Effector memory CD8-positive, alpha-beta T cell (primary cell): Measurements from ENCODE around the gene ACTR3C.
"Not testable (repeated sequence)": the region's sequence is repeated elsewhere in the genome, so short reads cannot be mapped to it uniquely, and the experiment has no call there.

Experiments
- ATAC-seq: fragments of 150-1000 bp; cut with Tn5 transposase; replicated peaks from 2 replicates; pipeline ENCODE4 v1.10.0; 2021; ENCODE audit warnings: mild to moderate bottlenecking, moderate library complexity
- DNase-seq, 3 experiments: peaks; one replicate each; pipeline ENCODE4 v3.0.0; 2021
- H3K27ac Mint-ChIP-seq, 2 donors: one replicate each; pipeline ENCODE4 v1.8.0; 2022; ENCODE audit warnings: mild to moderate bottlenecking in 2 of 2, mixed read lengths in 2 of 2, moderate library complexity in 2 of 2
- H3K27me3 Mint-ChIP-seq, 2 donors: one replicate each; pipeline ENCODE4 v1.8.0; 2022; ENCODE audit warnings: mixed read lengths in 2 of 2
- H3K36me3 Mint-ChIP-seq: one replicate; pipeline ENCODE4 v1.8.0; 2022; ENCODE audit warnings: mild to moderate bottlenecking, moderate library complexity, mixed read lengths; ENCODE audit not compliant: insufficient read depth
- H3K4me1 Mint-ChIP-seq, 2 donors: one replicate each; pipeline ENCODE4 v1.8.0; 2022; ENCODE audit warnings: low read depth in 2 of 2, mixed read lengths in 2 of 2
- H3K4me3 Mint-ChIP-seq, 2 donors: one replicate each; pipeline ENCODE4 v1.8.0; 2022; ENCODE audit warnings: mild to moderate bottlenecking in 2 of 2, mixed read lengths in 2 of 2, moderate library complexity in 2 of 2
- H3K9me3 Mint-ChIP-seq, 2 donors: one replicate each; pipeline ENCODE4 v1.8.0; 2022; ENCODE audit warnings: mixed read lengths in 2 of 2

ACTR3C gene

DNA sequence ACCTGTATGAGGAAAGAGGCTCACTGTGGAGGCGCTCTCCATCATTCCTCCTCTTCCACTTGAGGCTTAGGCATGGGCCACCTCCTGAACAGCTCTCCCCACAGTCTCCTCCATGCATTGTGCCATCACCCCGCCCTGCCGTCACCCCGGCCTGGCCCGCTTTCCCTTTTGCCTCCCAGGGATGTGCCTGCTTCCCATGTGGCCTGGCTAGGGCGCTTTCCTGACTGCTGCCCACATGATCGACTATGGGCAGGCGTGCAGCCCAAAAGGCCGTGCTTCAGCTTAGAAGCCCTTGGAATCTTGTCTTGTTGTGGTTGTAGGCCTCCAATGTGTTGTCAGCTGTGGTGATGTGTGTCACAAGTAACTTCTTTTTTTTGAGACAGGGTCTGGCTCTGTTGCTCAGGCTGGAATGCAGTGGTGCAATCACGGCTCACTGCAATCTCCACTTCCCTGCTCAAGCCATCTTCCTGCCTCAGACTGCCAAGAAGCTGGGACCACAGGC, 1.8 kb upstream of the ACTR3C start:
- peak overlapping the region; percentile 97 for H3K27ac Mint-ChIP-seq
- ATAC-seq (no peak), DNase-seq (no peak)
- peaks cover 37 to 49% of the 10 kb centered on the region in 2 donors for H3K4me1 Mint-ChIP-seq
- H3K4me3 Mint-ChIP-seq: peak overlapping the region; percentile 96
- peaks cover 4% of the 10 kb centered on the region for H3K36me3 Mint-ChIP-seq
- H3K27me3 Mint-ChIP-seq: no peaks in the 10 kb centered on the region
- no peaks in the 10 kb centered on the region for H3K9me3 Mint-ChIP-seq

DNA sequence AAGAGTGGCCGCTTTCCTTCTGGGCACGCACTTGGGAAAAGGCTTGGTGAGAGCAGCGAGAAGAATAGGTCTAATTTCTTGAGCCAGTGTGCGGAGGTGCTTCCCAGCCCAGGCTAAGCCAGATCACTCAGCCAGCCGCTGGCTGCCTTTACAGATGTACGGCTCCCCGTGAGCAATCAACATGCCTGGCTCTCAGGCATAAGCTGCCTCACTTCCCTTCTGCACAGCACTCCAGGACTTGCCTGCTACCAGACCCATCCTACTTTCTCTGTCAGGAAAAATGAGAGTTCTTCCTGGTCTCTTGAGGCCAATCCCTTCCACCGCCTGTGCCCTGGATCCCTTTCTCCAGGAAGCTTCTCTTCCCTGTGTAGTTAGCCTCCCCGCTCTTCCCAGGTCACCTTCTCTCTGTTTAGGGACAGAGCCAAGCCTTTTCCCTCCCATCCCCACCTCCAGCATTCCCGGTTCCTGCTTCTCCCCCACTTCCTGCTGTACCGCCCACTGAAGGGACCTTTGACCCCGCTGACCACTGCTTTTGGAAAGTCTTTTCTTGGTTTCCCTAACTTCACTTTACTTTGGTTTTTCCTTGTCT, 1.1 kb upstream of the ACTR3C start:
- ATAC-seq: no peak
- H3K9me3 Mint-ChIP-seq: no peaks in the 10 kb centered on the region
- peak overlapping the region; percentile 96 for H3K4me3 Mint-ChIP-seq
- peak overlapping the region; percentile 97 for H3K27ac Mint-ChIP-seq
- no peak for DNase-seq
- peaks cover 37 to 49% of the 10 kb centered on the region in 2 donors for H3K4me1 Mint-ChIP-seq
- no peaks in the 10 kb centered on the region for H3K27me3 Mint-ChIP-seq
- peaks cover 4% of the 10 kb centered on the region for H3K36me3 Mint-ChIP-seq

- peak in 1 of 3 experiments; percentile 12 for DNase-seq
- peaks cover 4% of the 10 kb centered on the region for H3K36me3 Mint-ChIP-seq
- ATAC-seq: peak; percentile 34
- no peaks in the 10 kb centered on the region for H3K27me3 Mint-ChIP-seq
- peak overlapping the region; percentile 96 for H3K4me3 Mint-ChIP-seq
- no peaks in the 10 kb centered on the region for H3K9me3 Mint-ChIP-seq
- peaks cover 37 to 47% of the 10 kb centered on the region in 2 donors for H3K4me1 Mint-ChIP-seq
- peak overlapping the region; percentile 97 for H3K27ac Mint-ChIP-seq
Measured at GRCh38 chr7:150323682-150324372, 482 bp upstream of the ACTR3C start.

- DNase-seq: peak; percentile 17 to 32 (median 19)
- ATAC-seq: peak; percentile 68
- H3K4me3 Mint-ChIP-seq: peak overlapping the region; percentile 96
- peak overlapping the region; percentile 97 for H3K27ac Mint-ChIP-seq
- no peaks in the 10 kb centered on the region for H3K36me3 Mint-ChIP-seq
- peaks cover 37 to 50% of the 10 kb centered on the region in 2 donors for H3K4me1 Mint-ChIP-seq
- H3K9me3 Mint-ChIP-seq: no peaks in the 10 kb centered on the region
- H3K27me3 Mint-ChIP-seq: no peaks in the 10 kb centered on the region
Measured at GRCh38 chr7:150322114-150322832, 1.1 kb downstream of the ACTR3C start.

DNA sequence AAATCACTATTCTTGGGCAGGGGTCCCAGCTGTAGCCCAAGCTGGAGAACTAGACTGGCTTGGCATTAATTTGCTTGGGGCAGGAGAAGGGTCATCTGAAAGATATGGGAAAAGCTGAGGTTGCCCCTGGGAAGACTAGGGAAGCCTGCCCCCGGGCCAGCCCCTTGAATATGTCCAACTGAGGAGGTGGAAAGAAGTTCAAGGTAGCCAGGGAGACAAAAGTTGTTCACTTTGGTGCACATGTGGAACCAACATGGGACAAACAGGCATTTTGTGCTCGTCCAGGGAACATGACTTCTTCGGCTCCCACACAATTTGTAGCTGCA, 1.6 kb downstream of the ACTR3C start:
- peaks cover 37 to 50% of the 10 kb centered on the region in 2 donors for H3K4me1 Mint-ChIP-seq
- H3K36me3 Mint-ChIP-seq: no peaks in the 10 kb centered on the region
- no peak for ATAC-seq

GRCh38 chr7:150317748-150318444, 5.4 kb downstream of the ACTR3C start:
- no peak for DNase-seq
- Mint-ChIP-seq H3K27ac (peak overlapping the region in 1 of 2 donors; percentile 64), H3K4me1 (peaks cover 20 to 22% of the 10 kb centered on the region in 2 donors)

More for the DNA sequence above, 1.6 kb downstream of the ACTR3C start:
- Mint-ChIP-seq H3K27me3 (no peaks in the 10 kb centered on the region), H3K9me3 (no peaks in the 10 kb centered on the region), H3K4me3 (peak overlapping the region; percentile 96), H3K27ac (peak overlapping the region; percentile 73 to 97)
- DNase-seq: no peak

DNA sequence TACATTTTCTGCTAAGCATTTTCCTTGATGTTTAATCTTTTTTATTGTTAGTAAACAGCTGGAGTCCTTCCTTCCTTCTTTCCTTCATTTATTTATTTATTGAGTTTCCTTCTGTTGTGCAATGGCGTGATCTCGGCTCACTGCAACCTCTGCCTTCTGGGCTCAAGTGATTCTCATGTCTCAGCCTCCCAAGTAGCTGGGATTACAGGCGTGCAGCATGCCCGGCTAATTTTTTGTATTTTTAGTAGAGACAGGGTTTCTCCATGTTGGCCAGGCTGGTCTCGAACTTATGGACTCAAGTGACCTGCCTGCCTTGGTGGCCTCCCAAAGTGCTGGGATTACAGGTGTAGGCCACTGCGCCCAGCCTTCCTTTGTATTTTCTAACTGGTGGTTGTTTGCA, 6.4 kb downstream of the ACTR3C start:
- H3K27me3 Mint-ChIP-seq, H3K9me3 Mint-ChIP-seq, DNase-seq, H3K36me3 Mint-ChIP-seq, ATAC-seq, H3K27ac Mint-ChIP-seq, H3K4me3 Mint-ChIP-seq: not testable (repeated sequence)
- peaks cover 12 to 13% of the 10 kb centered on the region in 2 donors for H3K4me1 Mint-ChIP-seq

More at GRCh38 chr7:150317748-150318444, 5.4 kb downstream of the ACTR3C start:
- no peak overlapping the region for H3K4me3 Mint-ChIP-seq
- H3K9me3 Mint-ChIP-seq: no peaks in the 10 kb centered on the region
- no peaks in the 10 kb centered on the region for H3K36me3 Mint-ChIP-seq
- ATAC-seq: no peak
- H3K27me3 Mint-ChIP-seq: no peaks in the 10 kb centered on the region

DNA sequence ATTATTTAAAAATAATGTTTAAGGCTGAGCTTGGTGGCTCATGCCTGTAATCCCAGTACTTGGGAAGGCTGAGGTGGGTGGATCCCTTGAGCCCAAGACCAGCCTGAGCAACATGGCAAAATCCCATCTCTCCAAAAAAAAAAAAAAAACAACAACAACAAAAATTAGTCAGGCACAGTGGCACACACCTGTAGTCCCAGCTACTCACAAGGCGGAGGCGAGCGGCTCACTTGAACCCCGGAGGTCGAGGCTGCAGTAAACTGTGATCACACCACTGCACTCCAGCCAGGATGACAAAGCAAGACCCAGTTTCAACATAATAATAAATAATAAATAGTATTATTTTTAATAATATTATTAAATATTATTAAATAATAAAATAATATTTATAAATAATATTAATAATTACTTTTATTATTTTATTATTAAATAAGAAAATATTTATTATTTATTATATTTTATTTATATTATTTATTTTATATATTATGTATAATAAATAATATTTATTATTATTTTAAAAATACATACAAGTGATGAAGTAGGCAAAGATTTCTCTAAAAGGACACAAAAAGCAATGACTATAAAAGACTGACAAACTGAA, 8.6 kb downstream of the ACTR3C start:
- ATAC-seq (no peak), DNase-seq (no peak)
- Mint-ChIP-seq H3K36me3 (no peaks in the 10 kb centered on the region), H3K9me3 (no peaks in the 10 kb centered on the region), H3K4me3 (no peak overlapping the region), H3K27me3 (no peaks in the 10 kb centered on the region), H3K27ac (no peak overlapping the region), H3K4me1 (peaks cover 3 to 4% of the 10 kb centered on the region in 2 donors)

GRCh38 chr7:150313870-150314269, 9.5 kb downstream of the ACTR3C start:
- no peak overlapping the region for H3K27ac Mint-ChIP-seq
- DNase-seq (no peak), ATAC-seq (no peak)
- H3K4me3 Mint-ChIP-seq: no peak overlapping the region
- no peaks in the 10 kb centered on the region for H3K27me3 Mint-ChIP-seq
- peaks cover 3 to 4% of the 10 kb centered on the region in 2 donors for H3K4me1 Mint-ChIP-seq
- no peaks in the 10 kb centered on the region for H3K36me3 Mint-ChIP-seq
- H3K9me3 Mint-ChIP-seq: no peaks in the 10 kb centered on the region

DNA sequence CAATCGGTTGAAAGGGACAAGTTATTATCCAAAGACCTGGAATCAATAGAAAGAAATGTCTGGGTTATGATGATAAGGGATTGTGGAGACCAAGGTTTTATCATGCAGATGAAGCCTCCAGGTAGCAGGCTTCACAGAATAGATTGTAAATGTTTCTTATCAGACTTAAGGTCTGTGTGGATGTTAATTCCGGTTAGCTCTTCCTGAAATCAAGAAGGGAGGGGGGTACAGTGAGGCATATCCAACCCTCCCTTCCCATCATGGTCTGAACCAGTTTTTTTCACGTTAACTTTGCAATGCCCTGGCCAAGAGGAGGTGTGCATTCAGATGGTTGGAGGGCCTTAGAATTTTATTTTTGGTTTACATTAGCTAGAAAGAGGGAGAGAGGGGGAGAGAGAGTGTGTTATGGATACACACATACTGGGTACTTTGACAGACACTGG, 10.0 kb downstream of the ACTR3C start:
- Mint-ChIP-seq H3K27me3 (no peaks in the 10 kb centered on the region), H3K4me3 (no peak overlapping the region), H3K27ac (no peak overlapping the region), H3K4me1 (peaks cover 3 to 9% of the 10 kb centered on the region in 2 donors), H3K9me3 (no peaks in the 10 kb centered on the region), H3K36me3 (no peaks in the 10 kb centered on the region)
- ATAC-seq (no peak), DNase-seq (no peak)

DNA sequence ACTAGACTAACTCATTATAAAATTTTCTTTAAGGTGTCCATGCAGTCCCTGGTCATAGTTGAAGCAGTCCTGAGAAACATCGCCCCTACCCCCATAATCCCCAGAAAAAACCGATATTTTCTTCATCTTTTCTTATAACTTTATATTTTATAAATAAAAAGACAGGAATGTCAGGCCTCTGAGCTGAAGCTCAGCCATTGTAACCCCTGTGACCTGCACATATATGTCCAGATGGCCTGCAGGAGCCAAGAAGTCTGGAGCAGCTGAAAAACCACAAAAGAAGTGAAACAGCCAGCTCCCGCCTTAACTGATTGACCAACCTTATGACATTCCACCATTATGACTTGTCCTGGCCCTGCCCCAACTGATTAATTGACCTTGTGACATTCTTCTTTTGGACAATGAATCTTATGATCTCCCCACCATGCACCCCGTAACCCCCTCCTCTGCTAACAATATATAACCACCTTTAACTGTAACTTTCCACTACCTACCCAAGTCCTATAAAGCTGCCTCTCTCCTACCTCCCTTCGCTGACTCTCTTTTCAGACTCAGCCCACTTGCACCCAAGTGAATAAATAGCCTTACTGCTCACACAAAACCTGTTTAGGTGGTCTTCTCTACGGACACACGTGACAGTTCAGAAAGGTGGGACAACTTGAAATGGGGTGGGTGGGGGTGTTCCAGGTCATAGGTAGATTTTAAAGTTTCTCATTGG, 10.5 kb downstream of the ACTR3C start:
- H3K27ac Mint-ChIP-seq, H3K27me3 Mint-ChIP-seq, H3K9me3 Mint-ChIP-seq, H3K4me3 Mint-ChIP-seq, H3K36me3 Mint-ChIP-seq, ATAC-seq, H3K4me1 Mint-ChIP-seq, DNase-seq: not testable (repeated sequence)

- Mint-ChIP-seq H3K27ac (no peak overlapping the region), H3K36me3 (no peaks in the 10 kb centered on the region), H3K9me3 (no peaks in the 10 kb centered on the region), H3K4me3 (no peak overlapping the region), H3K4me1 (peaks cover 3 to 6% of the 10 kb centered on the region in 2 donors), H3K27me3 (no peaks in the 10 kb centered on the region)
- no peak for ATAC-seq
- no peak for DNase-seq
Measured at GRCh38 chr7:150311711-150312110, 11.6 kb downstream of the ACTR3C start.
